B cell (primary cell): ENCODE measurements around the gene ENTREP3. TPM values are rescaled to one million over a fixed set of nuclear protein-coding genes. Genes with fewer than 3 reads are reported as not detected.

Source experiments
- ATAC-seq: fragments of 200-7000 bp; cut with Tn5 transposase; one replicate; pipeline ENCODE4 v1.10.0; 2021; ENCODE audit warnings: low read depth, mild to moderate bottlenecking, moderate number of reproducible peaks, moderate library complexity
- CTCF ChIA-PET: fragments of 350-600 bp; sonication (Branson Sonifier 250); formaldehyde crosslinking; loops from one replicate; lab custom pipeline; 2021; ENCODE audit warnings: antibody characterized with exemption, inconsistent platforms; lab: Charles Lee
- POLR2A ChIA-PET: fragments of 350-600 bp; sonication (Branson Sonifier 250); formaldehyde crosslinking; loops from one replicate; lab custom pipeline; 2021; ENCODE audit warnings: antibody characterized with exemption; lab: Charles Lee
- DNase-seq: peaks from one replicate; pipeline ENCODE4 v3.0.0; 2013
- H2AFZ ChIP-seq: 2 replicates; pipeline ENCODE4 v1.6.1; 2012; ENCODE audit warnings: mild to moderate bottlenecking, low read depth, low read length; ENCODE audit not compliant: insufficient read depth, poor library complexity, severe bottlenecking
- H3K27ac ChIP-seq, 2 donors: 1 replicate in 1 of 2; 2 replicates in 1 of 2; pipeline ENCODE4 v1.5.1; 2012 to 2013; ENCODE audit warnings: low read length in 2 of 2, mild to moderate bottlenecking in 2 of 2, moderate library complexity in 1 of 2
- H3K27me3 ChIP-seq, 4 experiments: fragments of 200-600 bp in 1 of 4; sonication (generic) in 1 of 4; replicated peaks in 1 of 4; 1 replicate in 2 of 4; 2 replicates in 2 of 4; pipeline versions ENCODE4 v1.6.1 to v1.7.0; 2013 to 2016; ENCODE audit warnings: low read length in 3 of 4, mild to moderate bottlenecking in 2 of 4, mixed read lengths in 1 of 4, moderate library complexity in 1 of 4; ENCODE audit not compliant: insufficient read depth in 4 of 4, control insufficient read depth in 3 of 4; ENCODE audit errors: control extremely low read depth in 1 of 4
- H3K36me3 ChIP-seq, 2 experiments: replicated peaks in 1 of 2; 1 replicate in 1 of 2; 2 replicates in 1 of 2; pipeline versions ENCODE4 v1.6.1 to v1.7.1; 2013; ENCODE audit warnings: low read length in 1 of 2; ENCODE audit not compliant: insufficient read depth in 2 of 2, control insufficient read depth in 1 of 2; ENCODE audit errors: control extremely low read depth in 1 of 2, extremely low read depth in 1 of 2
- H3K4me1 ChIP-seq, 2 donors: fragments of 200-600 bp in 1 of 2; sonication (generic) in 1 of 2; 1 replicate in 1 of 2; 2 replicates in 1 of 2; pipeline versions ENCODE4 v1.5.1 to v1.6.1; 2013 to 2017; ENCODE audit warnings: low read length in 2 of 2; ENCODE audit not compliant: control insufficient read depth in 2 of 2, insufficient read depth in 2 of 2
- H3K4me2 ChIP-seq: replicated peaks from 2 replicates; pipeline ENCODE3; 2012; ENCODE audit warnings: mild to moderate bottlenecking, low read depth, low read length; ENCODE audit not compliant: poor library complexity, severe bottlenecking
- H3K4me3 ChIP-seq, 5 experiments: fragments of 200-600 bp in 1 of 5; sonication (generic) in 1 of 5; 1 replicate in 3 of 5; 2 replicates in 2 of 5; pipeline versions ENCODE4 v1.5.1 to v1.7.0; 2011 to 2016; ENCODE audit warnings: low read length in 4 of 5, mild to moderate bottlenecking in 4 of 5, low read depth in 2 of 5, control low read depth in 1 of 5, moderate library complexity in 1 of 5; ENCODE audit not compliant: insufficient read depth in 1 of 5; ENCODE audit errors: control extremely low read depth in 1 of 5, extremely low read depth in 1 of 5
- H3K79me2 ChIP-seq: fragments of 200-600 bp; sonication (generic); one replicate; pipeline ENCODE4 v1.6.0; 2016; ENCODE audit warnings: low read length; ENCODE audit not compliant: control insufficient read depth, insufficient read depth
- H3K9ac ChIP-seq: fragments of 200-600 bp; sonication (generic); 2 replicates; pipeline ENCODE4 v1.6.1; 2017; ENCODE audit warnings: mild to moderate bottlenecking, low read length, moderate library complexity
- H3K9me3 ChIP-seq, 3 donors: one replicate each; pipeline versions ENCODE4 v1.6.1 to v1.7.1; 2013; ENCODE audit warnings: low read length in 2 of 3; ENCODE audit not compliant: control insufficient read depth in 2 of 3, insufficient read depth in 1 of 3; ENCODE audit errors: control extremely low read depth in 1 of 3
- H4K20me1 ChIP-seq: 2 replicates; pipeline ENCODE4 v1.6.0; 2012; ENCODE audit warnings: mild to moderate bottlenecking, low read length; ENCODE audit not compliant: insufficient read depth, control insufficient read depth, poor library complexity, severe bottlenecking
- H3K27ac Mint-ChIP-seq: one replicate; pipeline ENCODE4 v1.8.0; 2021; ENCODE audit warnings: mixed read lengths
- H3K27me3 Mint-ChIP-seq: one replicate; pipeline ENCODE4 v1.8.0; 2021; ENCODE audit warnings: mixed read lengths
- H3K4me1 Mint-ChIP-seq: one replicate; pipeline ENCODE4 v1.8.0; 2021; ENCODE audit warnings: mixed read lengths
- H3K4me3 Mint-ChIP-seq: one replicate; pipeline ENCODE4 v1.8.0; 2021; ENCODE audit warnings: mixed read lengths
- H3K9me3 Mint-ChIP-seq: one replicate; pipeline ENCODE4 v1.8.0; 2022; ENCODE audit warnings: mixed read lengths; ENCODE audit not compliant: insufficient read depth
- CTCF ChIP-seq: fragments of 200-600 bp; IDR thresholded peaks from one replicate; pipeline ENCODE4 v1.8.0; 2022; ENCODE audit warnings: antibody characterized with exemption, mild to moderate bottlenecking
- EZH2 ChIP-seq: IDR thresholded peaks from 2 replicates; pipeline ENCODE4 v1.6.1; 2012; ENCODE audit warnings: borderline replicate concordance, low read depth, mild to moderate bottlenecking, moderate library complexity, low read length; ENCODE audit not compliant: insufficient read depth, poor library complexity, severe bottlenecking
- WGBS: methylation state at CpG from one replicate; pipeline ENCODE4 v1.1.5; 2013; ENCODE audit warnings: missing lambda C conversion rate; ENCODE audit not compliant: insufficient coverage; 5-methylcytosine and 5-hydroxymethylcytosine counted together
- intact Hi-C: fragments of 100-400 bp; cut with micrococcal nuclease; formaldehyde crosslinking; loops from one replicate; pipeline ENCODE4 v1.10.0; 2022
- polyA plus RNA-seq: library from polyadenylated mRNA; depleted of rRNA; stranded (reverse); fragments of >200 nt; gene quantifications from 2 replicates; pipeline ENCODE4 v1.2.3, GENCODE V29; 2012
- total RNA-seq, 2 donors: library from RNA; stranded (reverse); fragments of 120-200 nt in 1 of 2; gene quantifications; 1 replicate in 1 of 2; 2 replicates in 1 of 2; pipeline versions ENCODE4 v1.2.3 to v1.2.4, GENCODE V29; 2013 to 2022

ENTREP3 gene
- total and polyA plus RNA-seq, 2 donors (not counting 1 experiment from before 2014, with no cell fraction given), result 7.6 to 15.2 TPM

DNA sequence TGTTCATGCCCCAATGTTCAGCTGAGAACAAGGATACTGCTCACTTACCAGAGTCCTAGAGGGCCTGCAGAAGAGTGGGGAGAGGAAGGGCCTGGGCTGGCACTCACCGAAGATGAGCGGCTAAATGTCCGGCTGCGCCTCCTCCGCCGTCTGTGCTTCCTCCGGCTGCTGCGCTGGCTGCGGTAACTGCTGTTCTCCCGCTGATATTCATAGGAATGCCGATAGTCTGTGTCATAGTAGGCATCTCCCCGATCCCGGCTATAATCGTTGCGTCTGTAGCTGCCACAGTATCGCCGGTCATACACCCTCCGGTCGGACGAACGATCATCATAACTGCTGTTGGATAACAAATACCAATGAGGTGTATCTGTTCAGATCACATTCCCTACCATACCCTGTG, 14.1 kb upstream of the ENTREP3 start:
- no peak overlapping the region for H3K4me3 Mint-ChIP-seq
- no peaks in the 10 kb centered on the region for H3K27me3 ChIP-seq
- H3K4me3 ChIP-seq, result no peak overlapping the region
- H3K9ac ChIP-seq, result no peak overlapping the region
- peaks cover 33% of the 10 kb centered on the region for H3K79me2 ChIP-seq
- no peaks in the 10 kb centered on the region for H3K9me3 ChIP-seq
- H3K4me1 Mint-ChIP-seq, result peaks cover 24% of the 10 kb centered on the region
- ATAC-seq (no peak), DNase-seq (no peak)
- no peaks in the 10 kb centered on the region for H3K27me3 Mint-ChIP-seq
- no peak overlapping the region for H3K4me2 ChIP-seq
- H3K9me3 Mint-ChIP-seq, result no peaks in the 10 kb centered on the region
- H2AFZ ChIP-seq, result no peak overlapping the region
- POLR2A ChIA-PET, result no interaction called here
- WGBS, result 99% methylated on average over 17 of the region's 21 CpGs
- TF ChIP-seq EZH2, result no peak
- no peak for TF ChIP-seq CTCF
- peaks cover 11 to 20% of the 10 kb centered on the region in 2 donors for H3K4me1 ChIP-seq
- intact Hi-C loops, result no loop called here
- no peak overlapping the region for H3K27ac ChIP-seq
- no peak overlapping the region for H3K27ac Mint-ChIP-seq
- CTCF ChIA-PET, result interaction anchor here (1.2 kb wide), 1 partner anchor 22 kb away, joined by 3 read pairs; no protein-coding TSS in a partner anchor
- H4K20me1 ChIP-seq, result peaks cover 30% of the 10 kb centered on the region
- H3K36me3 ChIP-seq, result peaks cover 2 to 58% of the 10 kb centered on the region in 2 experiments

DNA sequence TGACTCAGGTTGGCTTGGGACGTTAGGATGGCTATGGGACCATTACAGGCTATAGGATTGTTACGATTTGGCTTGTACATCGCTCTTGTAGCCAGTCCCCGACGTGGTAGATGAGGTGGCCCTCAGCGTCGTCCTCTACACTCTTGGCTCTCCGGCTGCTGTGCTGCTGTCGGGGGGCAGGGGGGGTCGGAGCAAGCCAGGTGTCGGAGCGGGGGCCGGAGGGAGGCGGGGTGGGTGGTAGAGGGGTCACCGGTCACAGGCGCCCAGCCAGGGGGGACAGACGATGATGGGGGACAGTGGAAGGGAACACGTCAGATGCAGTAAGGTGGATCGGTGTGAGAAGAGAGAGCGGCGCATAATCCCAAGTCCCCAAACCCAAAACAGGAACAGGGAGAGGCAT, 13.3 kb upstream of the ENTREP3 start:
- ChIA-PET CTCF (interaction anchor here (3.6 to 5.7 kb wide), 2 partner anchors 18 to 54 kb away, joined by 22 to 41 read pairs; no protein-coding TSS in a partner anchor), POLR2A (no interaction called here)
- H3K27me3 Mint-ChIP-seq, result no peaks in the 10 kb centered on the region
- TF ChIP-seq EZH2 (no peak), CTCF (no peak)
- Histone ChIP-seq H3K27me3 (no peaks in the 10 kb centered on the region), H3K27ac (no peak overlapping the region), H3K4me1 (peaks cover 8 to 16% of the 10 kb centered on the region in 2 donors), H3K9me3 (no peaks in the 10 kb centered on the region), H3K4me3 (no peak overlapping the region), H3K9ac (no peak overlapping the region), H2AFZ (no peak overlapping the region), H3K79me2 (peaks cover 30% of the 10 kb centered on the region), H3K4me2 (no peak overlapping the region), H4K20me1 (peaks cover 30% of the 10 kb centered on the region), H3K36me3 (peaks cover 2 to 66% of the 10 kb centered on the region in 2 experiments)
- H3K9me3 Mint-ChIP-seq, result no peaks in the 10 kb centered on the region
- H3K4me3 Mint-ChIP-seq, result no peak overlapping the region
- intact Hi-C loops, result no loop called here
- H3K4me1 Mint-ChIP-seq, result peaks cover 22% of the 10 kb centered on the region
- ATAC-seq, result no peak
- WGBS, result 100% methylated on average over 15 of the region's 21 CpGs
- no peak for DNase-seq
- H3K27ac Mint-ChIP-seq, result no peak overlapping the region
